GM12892 (cell line): Measurements from ENCODE around the gene EDEM3.

Experiments
- POLR2A ChIP-seq: IDR thresholded peaks from 2 replicates; pipeline ENCODE4 v1.6.1; 2011; ENCODE audit warnings: low read depth, low read length, control low read depth
- POLR2AphosphoS5 ChIP-seq: IDR thresholded peaks from 2 replicates; pipeline ENCODE4 v1.6.1; 2011; ENCODE audit warnings: low read depth, low read length, control low read depth

DNA sequence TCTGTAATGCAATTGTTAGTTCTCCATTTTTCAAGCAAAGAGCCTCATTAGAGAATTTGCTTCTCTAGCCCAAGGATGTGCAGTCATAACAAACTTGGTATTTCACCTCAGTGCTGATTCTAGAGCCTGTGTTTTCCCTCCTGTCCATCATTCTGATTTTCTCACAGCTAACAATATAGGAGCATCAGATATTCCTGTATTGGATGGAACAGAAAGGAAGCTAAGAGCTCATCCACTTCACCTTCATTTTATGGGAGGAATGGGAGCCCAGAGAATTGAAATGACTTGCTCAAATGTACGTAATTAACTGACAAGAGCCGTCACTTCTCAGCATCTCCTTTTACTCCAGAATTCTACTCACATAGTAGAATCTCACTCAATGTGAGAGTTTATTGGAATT, 96.6 kb downstream of the EDEM3 start:
- TF ChIP-seq POLR2AphosphoS5, result no peak
- no peak for TF ChIP-seq POLR2A
